ENCODE data around the gene GRID2.

GRID2 gene

DNA sequence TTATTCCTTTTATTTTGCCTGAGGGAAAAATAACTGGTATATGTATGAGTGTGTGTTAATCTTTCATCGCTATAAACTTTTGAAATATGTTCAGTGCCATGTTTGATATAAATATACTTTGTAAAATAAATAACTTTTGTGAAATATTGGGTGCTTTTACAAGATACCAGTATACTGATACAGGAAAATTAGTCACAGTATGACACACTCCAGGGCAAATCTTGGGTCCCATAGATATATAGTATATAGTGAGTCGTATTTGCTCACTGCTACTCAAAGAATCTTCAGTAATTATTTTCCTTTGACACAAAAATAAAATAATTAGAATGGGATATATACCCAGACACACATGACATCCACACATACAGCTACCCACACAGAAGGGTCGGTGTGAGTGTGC is 472.3 kb downstream of the GRID2 start:
- DNase-seq: no peak

DNA sequence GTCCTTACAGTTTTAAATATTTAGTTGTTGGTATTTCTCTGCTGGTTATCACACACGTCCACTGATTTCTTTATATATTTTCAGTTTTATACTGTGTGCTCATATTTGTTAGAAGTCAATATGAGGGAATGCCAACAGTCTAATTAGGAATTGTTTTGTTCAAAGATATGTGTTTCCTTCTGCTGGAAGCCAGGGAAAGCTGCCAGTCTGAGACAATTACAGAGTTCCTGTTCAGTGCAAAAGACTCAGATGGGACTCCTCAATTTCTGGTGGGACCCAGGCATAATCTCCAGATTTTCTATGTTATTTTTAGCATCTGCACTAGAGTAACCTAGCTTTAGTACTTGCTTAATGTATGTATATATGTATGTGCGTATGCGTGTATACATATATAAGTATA is 486.0 kb downstream of the GRID2 start:
- DNase-seq: no peak

DNA sequence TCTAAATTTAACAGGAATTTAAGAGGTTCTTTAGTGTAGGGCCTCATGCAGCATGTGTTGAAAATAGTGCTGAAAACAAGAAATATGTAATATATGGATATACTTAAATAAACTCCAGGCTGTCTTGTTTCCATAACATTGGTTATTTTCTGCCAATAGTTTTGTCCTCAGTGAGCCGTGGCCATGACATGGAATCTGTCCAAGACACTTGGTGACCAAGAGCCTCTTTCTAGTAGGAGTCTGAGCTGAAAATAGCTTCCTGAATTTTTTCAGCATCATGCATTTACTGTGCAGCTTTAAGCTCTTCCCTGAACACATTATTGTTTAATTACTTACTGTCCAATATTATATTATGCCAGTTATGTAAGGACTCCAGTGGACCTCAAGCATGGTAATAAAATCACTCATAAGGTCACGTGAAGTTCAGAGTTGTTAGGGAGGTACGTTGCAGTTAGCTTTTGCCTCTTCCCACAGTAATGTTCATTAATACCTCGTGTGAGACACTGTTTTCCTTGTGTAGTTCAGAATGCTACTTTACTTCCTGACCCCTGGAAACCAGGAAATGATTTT is 488.2 kb downstream of the GRID2 start:
- no peak for DNase-seq

DNA sequence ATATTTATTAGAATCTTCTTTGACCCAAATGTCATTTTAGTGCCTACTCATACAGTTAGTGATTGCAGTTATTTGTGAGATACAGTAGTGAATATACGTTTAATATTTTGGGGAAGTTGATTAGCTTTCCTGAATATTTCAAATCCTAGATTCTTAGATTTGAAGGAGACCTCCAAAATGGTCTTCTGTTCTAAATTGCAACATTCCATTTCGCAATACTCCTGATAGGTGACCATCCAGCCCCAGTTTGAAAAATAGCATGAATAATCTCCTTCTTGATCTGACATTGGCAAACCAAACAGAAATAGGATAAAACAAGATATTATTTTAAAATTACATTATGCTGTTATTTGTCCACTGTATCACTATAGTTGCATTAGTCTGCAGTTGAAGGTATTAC is 505.6 kb downstream of the GRID2 start:
- no peak for DNase-seq

DNA sequence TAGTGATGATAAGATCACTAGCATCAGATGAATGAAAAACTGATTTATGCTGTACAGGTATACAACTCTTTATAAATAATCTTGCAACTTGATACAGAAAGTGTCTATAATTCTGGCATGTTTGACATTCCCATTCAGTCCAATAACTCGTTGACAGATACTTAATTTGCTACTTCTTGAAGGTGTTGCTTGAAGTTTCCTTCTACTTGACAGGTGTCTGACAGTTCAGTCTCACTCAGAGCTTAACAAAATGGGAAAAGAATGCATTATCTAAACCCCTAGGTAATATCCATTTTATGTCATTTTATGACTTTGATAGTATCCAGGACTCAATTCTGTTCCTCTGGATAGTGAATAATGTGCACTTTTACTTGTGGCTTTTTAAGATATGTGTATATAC is 508.9 kb downstream of the GRID2 start:
- no peak for DNase-seq

DNA sequence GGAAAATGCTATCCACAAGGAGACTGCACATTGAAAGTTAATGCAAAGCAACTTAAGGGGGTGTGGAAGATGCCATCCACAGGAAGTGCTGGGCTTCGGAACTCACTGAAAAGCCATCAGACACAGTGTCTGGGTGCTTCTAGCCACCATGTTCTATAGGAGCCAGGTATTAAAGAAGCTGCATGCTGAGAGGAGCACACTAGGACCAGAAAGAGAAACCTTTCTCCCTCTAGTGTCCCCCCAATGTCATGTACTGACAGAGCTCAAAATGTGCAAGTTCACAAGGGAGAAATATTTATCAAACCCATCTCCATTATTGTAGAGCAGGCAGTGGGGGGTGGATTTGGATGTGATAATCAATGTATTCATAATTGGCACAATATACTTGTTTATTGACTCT is 510.9 kb downstream of the GRID2 start:
- DNase-seq: no peak

DNA sequence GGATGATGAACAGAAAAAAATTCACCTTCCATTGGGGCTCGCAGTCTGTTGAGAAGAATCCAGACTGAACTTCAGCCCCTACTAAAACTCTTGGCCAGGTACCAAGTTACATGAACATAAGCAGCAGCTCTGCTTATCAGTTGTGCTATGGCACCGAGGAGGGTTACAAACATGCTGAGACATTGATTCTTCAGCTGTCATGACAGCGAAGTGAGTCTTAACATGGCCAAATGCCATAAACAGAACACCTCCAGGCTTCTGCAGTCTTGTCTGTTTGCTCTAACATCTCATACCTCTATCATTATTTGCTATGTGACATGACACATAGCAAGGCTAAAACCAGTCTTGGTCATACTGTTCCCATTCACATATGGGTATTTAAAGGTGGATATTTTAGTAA is 521.5 kb downstream of the GRID2 start:
- DNase-seq: no peak

DNA sequence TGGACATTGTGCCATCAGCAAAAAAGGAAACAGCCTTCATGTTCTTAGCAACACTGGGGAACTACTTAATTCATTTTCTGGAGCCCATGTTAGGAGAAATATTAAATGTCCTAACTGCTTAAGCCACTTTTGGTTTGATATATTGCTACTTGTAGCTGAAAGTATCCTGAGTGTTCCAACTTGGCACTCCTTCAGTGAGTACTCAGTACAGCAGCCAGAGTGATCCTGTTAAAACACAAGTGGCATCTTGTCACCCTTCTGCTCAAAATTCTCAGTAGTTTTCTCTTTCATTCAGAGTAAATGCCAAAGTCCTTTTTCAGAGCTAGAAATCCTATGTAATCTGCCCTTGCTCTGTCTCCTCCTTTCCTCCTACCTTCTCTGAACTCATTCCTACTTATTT is 522.0 kb downstream of the GRID2 start:
- no peak for DNase-seq

DNA sequence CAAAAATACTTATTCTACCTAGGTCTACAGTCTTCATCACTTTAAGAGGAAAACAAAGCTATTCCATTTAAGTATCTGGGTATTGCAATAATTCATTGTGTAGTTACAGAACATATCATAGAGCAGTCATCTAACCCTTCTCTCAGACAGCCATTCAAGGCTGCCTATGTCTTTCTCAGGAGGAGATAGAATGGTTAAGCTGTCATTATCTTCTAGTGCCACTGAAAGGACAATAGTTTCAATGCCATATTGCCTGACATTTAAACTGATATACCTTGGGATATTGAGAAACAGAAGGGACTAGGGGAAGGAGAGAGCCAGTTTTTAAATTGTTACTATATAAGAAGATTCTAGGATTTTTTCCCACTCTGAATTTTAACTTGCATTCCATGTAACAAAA is 527.0 kb downstream of the GRID2 start:
- DNase-seq: no peak

DNA sequence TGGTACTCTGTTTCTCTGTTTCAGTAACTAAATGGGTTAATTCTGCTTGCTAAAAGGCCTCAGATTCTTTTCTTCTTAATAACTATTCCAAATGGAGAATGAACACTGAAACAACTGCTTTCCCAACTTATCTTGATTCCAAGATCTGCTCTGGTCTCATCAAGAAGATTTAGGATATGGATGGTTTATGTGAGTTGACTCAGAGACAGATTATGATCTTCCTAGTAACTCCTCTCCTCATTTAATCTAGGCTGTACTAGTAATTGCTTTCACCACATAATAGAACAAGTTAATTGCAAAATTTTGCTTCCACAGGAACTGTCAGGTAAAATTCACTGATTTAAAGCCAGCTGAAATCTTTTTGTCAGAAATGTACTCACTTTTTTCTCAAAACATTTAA is 537.1 kb downstream of the GRID2 start:
- DNase-seq: no peak

DNA sequence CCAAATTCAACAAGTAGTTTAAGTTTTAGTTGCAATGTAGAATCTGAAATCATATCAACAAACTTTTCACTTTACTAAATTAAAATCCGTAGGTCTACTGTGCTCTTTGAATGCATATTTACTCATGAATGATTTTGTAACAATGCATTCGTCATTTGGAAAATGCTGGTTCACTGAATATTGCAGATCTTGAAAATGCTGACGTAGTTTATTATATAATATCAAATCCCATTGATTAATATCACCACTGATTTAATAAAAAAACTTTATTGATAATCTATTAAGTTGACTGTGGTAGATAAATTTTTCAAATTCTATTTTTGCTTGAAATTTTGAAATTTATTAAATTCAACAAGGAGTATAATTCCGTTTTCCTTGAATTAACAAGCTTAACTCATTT is 540.0 kb downstream of the GRID2 start:
- DNase-seq: no peak

DNA sequence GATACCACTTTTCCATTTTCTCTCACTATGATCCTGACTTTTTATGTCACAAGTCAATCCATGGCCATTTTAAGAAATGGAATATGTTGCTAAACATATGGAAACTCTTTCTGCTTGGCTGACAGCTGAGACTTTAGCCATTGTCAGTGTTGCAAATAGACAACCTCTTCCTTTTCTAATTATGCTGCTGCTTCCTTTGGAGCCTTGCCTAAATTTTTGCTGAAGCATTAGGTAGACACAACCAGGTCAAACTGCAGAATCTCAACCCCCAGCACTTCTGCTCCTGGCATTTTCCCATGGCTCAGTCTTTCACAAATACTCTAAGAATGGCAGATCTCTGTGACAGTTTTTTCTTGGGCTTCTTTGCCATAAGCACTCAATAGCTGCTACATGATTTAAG is 543.3 kb downstream of the GRID2 start:
- DNase-seq: no peak

DNA sequence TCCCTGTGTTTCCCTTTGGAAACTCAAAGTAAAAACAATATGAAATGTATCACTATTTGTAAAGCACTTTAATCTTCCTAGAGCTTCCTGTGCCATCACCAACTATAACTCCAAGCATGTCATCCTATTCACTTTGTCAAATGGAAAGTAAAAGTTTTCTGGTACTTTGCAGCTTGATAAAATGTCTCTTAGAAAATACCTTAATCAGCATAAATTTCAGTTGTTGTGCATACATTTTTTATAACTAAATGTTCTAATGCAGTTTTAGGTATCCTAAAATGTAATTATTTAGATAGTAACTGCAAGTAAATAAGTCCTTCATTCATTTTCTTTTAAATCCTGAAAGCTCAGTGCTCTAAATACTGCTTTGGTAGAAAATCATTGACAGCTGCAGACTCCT is 558.7 kb downstream of the GRID2 start:
- no peak for DNase-seq

DNA sequence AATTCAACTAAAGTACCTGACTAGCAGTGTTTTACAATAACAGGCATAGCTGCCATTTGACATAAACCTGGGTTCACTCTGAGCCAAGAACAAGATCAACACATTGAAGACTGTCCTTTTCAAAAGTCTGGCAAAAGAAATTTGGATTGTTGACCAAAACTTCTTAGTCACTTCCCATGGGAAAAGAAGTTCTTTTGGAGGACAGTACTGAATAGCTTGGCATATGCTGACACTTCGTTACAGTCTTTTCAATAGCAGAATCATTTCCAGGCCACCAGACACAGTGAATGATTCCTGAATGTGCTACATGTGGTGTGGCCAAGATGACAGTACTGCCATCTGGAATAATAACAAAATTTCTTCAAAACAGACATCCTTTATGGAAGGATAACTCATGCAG is 560.3 kb downstream of the GRID2 start:
- DNase-seq: no peak

DNA sequence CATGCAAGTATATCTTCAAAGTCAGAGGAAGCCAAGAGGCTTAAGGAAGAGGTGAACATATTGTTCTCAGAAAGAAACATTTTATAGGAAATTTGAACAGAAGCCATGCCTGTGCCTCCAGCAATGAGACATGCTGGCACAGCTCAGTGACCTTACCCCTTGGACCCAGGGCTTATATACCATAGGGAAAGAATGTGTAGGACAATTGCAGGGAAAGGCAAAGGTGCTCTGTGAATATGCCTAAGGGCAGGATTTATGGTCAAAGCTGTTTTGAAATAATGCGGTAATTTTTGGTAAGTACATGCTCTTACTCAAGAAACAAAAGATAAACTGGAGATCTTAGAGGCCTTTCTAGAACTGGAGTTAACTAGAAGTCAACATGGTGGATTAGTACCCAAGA is 568.8 kb downstream of the GRID2 start:
- DNase-seq: no peak

DNA sequence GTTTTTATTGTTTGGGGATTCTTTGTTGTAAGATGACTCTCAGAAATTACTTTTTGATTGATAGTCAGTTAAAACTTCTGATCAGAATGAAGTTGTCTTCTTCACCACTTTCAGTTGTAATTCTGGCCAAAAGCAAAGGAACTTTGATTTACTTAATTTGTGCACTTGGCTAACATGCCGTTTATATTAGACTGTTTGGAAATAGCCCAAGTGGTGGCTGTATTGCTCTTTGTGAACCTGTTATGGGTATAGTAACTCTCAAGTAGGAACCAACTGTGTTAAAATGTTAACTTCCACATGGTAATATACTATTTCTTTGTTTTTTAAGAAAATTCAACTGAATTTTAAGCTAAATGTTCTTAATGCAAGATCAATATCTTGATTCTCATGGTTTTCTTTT is 581.9 kb downstream of the GRID2 start:
- no peak for DNase-seq

DNA sequence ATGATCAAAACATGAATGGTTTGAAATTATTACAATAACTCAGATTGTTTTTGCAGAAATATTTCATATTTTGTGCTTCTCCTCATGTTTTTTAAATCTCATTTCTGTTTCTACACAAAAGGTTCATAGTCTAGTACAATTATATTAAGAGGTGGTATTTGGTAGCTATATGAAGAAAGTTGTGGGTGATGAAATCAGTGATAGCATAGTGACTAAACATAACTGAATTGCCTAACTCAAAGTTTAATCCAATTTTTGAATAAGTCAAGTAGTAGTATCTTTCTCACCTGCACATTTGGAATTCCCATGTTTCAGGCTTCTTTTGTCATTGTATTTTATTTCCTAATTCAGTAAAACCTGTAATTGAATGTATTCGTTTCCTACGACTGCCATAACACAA is 648.7 kb downstream of the GRID2 start:
- DNase-seq: no peak

DNA sequence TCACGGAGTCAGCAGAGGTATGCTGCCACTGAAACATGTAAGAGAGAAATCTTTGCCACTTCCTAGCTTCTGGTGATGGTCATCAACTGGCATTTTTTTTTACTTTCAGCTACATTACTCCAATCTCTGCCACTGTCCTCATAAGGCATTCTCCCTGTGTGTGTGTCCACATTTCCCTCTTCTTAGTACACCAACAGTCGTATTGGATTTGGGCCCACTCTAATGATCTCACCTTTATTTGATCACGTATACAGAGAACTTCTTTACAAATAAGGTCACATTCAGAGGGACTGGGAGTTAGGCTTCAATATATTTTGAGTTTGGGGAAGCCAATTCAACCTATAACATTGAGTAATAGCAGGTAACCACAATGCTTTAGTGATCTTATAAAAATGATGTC is 649.1 kb downstream of the GRID2 start:
- DNase-seq: no peak

DNA sequence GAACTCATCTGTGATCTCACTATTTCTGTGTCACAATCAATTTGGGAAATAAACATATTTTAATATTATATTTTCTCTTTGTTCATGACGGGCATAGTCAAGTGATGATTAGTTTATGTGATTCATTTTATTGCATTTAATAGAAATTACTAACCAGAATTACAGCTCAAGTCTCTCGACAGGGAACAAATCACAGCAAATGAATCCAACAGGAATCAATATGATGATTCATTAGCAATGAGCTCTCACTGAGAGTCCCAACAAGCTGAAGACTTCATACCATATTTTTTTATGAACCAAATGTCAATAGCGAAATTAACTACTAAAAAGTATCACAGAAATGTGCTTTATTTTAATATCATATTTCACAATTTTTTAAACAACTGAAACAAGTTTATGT is 649.7 kb downstream of the GRID2 start:
- DNase-seq: no peak

DNA sequence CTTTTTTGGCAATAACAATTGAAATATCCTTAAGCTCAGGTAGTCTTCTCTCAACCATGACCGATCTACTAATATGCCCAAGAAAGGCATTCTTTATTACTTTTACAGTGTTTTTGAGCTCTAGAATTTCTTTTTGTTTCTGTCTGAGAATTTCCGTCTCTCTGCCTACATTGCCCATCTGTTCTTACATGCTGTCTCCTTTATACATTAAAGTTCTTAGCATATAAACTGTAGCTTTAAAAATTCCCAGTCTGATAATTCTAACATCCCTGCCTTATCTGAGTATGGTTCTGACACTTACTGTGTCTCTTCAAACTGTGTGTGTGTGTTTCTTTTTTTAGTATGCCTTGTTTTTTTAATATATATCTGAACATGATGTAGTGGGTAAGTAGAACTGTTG is 658.1 kb downstream of the GRID2 start:
- no peak for DNase-seq

DNA sequence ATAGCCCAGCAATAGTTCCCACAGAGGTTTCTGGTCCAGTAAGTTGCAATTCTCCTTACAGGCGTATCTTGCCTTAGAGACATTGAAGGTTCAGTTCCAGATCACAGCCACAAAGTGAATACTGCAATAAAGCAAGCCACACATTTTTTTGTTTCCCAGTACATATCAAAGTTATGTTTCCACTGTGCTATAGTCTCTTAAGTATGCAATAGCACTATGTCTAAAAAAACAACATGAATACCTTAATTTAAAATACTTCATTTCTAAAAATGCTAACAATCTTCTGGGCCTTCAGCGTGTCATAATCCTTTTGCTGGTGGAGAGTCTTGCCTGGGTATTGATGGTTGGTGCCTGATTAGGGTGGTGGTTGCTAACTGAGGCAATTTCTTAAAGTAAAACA is 659.1 kb downstream of the GRID2 start:
- DNase-seq: no peak

DNA sequence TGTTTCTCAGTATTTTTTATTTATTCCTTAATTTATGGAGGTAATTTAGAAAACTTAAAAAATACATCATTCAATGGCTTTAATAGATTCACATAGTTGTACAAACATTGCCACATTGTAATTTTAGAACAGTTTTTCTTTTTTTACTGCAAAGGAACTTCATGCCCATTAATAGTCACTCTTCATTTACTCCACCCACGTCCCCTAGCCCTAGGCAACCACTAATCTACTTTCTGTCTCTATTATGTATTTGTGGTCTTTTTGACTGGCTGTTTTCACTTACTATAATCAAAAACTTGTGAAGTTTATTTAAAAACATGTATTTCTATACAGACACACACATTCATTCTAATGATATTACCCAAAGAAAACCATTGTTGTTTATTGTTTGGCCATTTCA is 664.8 kb downstream of the GRID2 start:
- no peak for DNase-seq

DNA sequence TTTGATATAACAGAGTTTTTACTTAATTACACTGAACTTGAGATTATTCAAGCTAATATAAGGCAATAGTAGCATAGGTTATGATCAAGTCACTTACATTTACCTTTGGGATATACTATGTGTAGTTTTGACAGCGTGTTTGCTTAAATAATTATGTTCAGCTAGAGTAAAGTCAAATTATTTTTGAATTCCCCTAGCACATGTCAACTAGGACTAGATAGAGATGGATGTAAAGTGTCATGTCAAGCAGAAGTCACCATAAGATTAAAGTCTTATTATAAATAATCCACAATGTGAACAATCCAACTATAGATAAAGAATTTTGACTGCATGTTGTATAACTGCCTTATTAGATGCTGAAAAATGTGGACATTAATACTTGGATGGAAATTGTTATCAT is 665.2 kb downstream of the GRID2 start:
- no peak for DNase-seq

DNA sequence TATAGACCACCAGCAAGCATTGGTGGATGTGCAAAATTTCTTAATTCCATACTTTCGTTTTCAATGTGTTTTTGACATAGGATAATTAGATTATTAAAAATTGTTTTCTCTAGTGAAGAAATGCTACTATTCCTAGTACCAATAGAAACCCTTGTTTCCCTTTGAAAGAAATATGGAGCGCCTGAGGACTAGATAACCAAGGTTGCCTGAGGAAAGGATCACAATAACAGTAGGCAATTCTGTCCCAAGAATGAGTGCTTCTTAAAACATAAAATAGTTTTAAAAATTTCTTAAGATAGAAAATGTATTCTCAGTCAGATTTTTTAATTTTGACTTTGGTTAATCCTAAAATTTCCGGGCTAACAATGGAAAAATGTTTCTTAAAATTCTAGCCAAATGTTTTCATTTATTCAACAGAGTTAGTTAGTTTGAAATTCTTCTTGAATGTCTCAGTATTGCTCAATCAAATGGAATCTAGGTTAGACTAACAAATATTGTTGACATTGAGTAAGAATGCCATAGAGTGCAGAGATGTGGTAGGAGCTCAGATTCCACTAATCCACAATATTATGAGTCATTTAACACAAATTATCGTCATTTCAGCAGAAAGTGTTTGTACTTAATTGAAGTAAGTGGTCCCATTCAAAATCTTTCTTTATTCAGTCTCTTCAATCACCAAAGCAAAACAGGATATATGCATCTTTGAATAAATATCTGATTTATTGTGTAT is 666.0 kb downstream of the GRID2 start:
- no peak for DNase-seq

DNA sequence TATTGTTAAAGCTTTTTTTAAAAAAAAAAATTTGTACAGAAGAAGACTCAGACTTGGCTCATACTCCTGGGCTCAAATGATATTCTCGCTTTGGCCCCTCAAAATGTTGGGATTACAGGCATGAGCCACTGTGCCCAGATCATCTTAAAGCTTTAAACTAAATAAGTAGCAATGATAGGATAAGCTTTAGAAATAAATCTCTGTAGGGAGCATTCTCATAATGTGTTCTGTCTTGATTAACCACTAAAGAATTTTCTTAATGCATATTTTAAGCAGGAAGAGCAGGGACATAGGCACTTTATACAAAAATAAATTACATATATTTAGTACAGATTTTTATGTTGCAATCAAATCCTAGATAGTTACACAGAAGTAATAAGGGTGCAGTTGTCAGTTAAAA is 667.2 kb downstream of the GRID2 start:
- no peak for DNase-seq

Measured in activated naive CD4-positive, alpha-beta T cell treated with Interleukin-2 at 50 U/mL for 16 hours (primary cell).